ENCODE data around the gene BEST3. TPM values are rescaled to one million over a fixed set of nuclear protein-coding genes. Genes with fewer than 3 reads are reported as not detected.
"Not testable (repeated sequence)": the region's sequence is repeated elsewhere in the genome, so short reads cannot be mapped to it uniquely, and the experiment has no call there.

BEST3 gene
- total RNA-seq, 1 donor from 2014 or later: not detected

DNA sequence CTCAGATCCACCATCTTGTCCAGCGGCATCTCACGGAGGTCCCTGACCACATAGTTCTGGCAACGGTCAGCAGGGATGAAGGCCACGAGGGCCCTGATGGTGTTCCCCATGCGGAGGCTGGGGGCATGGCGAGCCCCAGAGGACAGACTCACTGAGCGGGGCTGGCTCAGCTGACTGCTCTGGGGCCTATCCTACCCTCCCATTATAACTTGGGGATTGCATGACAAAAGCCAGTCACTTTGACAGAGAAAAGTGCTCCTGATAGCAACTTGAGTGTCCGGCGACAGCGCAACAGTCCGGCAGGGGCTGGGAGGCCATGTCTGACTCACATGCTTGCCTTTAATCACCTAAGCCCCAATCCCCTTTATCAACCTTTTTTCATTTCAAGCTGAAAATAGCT is 88.4 kb downstream of the BEST3 start, which contains the start of gene LRRC10:
Gene LRRC10 (minus strand): TSS at position 179 of the 400 bp plus-strand sequence. CDS start 69 bp downstream, at position 110.
- Mint-ChIP-seq H3K9me3 (ENCODE audit: unreplicated experiment) (peaks cover 3% of the 10 kb centered on the region), H3K36me3 (ENCODE audit: unreplicated experiment) (no peaks in the 10 kb centered on the region), H3K4me3 (ENCODE audit: unreplicated experiment) (no peak within 1 kb of the TSS), H3K27me3 (ENCODE audit: unreplicated experiment) (no peaks in the 10 kb centered on the region), H3K4me1 (ENCODE audit: low read depth, unreplicated experiment) (peaks cover 9% of the 10 kb centered on the region), H3K27ac (ENCODE audit: unreplicated experiment) (no peak within 1 kb of the TSS)
- DNase-seq: no peak
- TF ChIP-seq, protein P1, sequence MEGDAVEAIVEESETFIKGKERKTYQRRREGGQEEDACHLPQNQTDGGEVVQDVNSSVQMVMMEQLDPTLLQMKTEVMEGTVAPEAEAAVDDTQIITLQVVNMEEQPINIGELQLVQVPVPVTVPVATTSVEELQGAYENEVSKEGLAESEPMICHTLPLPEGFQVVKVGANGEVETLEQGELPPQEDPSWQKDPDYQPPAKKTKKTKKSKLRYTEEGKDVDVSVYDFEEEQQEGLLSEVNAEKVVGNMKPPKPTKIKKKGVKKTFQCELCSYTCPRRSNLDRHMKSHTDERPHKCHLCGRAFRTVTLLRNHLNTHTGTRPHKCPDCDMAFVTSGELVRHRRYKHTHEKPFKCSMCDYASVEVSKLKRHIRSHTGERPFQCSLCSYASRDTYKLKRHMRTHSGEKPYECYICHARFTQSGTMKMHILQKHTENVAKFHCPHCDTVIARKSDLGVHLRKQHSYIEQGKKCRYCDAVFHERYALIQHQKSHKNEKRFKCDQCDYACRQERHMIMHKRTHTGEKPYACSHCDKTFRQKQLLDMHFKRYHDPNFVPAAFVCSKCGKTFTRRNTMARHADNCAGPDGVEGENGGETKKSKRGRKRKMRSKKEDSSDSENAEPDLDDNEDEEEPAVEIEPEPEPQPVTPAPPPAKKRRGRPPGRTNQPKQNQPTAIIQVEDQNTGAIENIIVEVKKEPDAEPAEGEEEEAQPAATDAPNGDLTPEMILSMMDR (IDR thresholded peaks at IDR 0.05; ENCODE audit: partially characterized antibody, unreplicated experiment): no peak

DNA sequence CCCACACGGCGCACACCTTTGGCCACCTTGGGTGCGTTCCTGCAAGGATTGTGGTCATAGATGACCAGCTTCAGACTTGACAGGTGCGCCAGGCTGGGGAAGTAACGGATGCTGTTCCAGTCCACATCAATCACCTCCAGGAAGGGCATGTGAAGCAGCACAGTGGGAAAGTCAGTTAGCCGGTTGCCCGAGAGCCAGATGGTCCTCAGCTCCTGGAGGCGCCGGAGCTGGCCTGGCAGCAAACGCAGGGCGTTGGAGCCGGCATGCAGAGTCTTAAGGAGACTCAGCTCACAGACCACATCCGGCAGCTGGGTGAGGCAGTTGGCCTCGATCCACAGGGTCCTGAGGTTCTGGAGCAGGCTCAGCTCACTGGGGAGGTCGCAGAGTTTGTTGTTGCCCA is 89.0 kb downstream of the BEST3 start:
- Mint-ChIP-seq H3K9me3 (ENCODE audit: unreplicated experiment) (no peaks in the 10 kb centered on the region), H3K27me3 (ENCODE audit: unreplicated experiment) (no peaks in the 10 kb centered on the region), H3K4me3 (ENCODE audit: unreplicated experiment) (no peak overlapping the region), H3K36me3 (ENCODE audit: unreplicated experiment) (no peaks in the 10 kb centered on the region), H3K27ac (ENCODE audit: unreplicated experiment) (no peak overlapping the region), H3K4me1 (ENCODE audit: low read depth, unreplicated experiment) (peaks cover 5% of the 10 kb centered on the region)
- DNase-seq: no peak
- TF ChIP-seq, protein P1 (IDR thresholded peaks at IDR 0.05; ENCODE audit: partially characterized antibody, unreplicated experiment): no peak

DNA sequence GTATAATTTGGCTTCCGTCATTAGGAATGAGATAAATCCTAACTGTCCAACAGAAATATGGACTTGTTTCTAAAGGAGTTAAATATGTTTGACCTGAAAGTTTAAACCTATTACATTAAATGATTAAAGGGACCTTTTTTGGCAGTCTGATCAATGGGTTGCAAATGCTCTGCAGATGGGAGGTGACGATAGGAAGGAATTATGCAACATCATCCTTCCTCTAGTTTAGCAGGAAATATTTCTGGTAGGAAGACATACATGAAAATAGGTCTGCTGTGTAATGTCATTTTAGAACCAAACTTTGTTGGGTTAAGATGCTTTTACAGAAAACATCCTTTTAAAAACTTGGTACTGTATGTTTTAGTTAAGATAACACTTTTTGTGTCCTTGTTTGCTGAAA is 91.0 kb downstream of the BEST3 start:
- H3K4me3 Mint-ChIP-seq (ENCODE audit: unreplicated experiment): no peak overlapping the region
- H3K36me3 Mint-ChIP-seq (ENCODE audit: unreplicated experiment): no peaks in the 10 kb centered on the region
- no peak overlapping the region for H3K27ac Mint-ChIP-seq (ENCODE audit: unreplicated experiment)
- peaks cover 7% of the 10 kb centered on the region for H3K4me1 Mint-ChIP-seq (ENCODE audit: low read depth, unreplicated experiment)
- DNase-seq: no peak
- H3K27me3 Mint-ChIP-seq (ENCODE audit: unreplicated experiment): no peaks in the 10 kb centered on the region
- TF ChIP-seq, protein P1 (IDR thresholded peaks at IDR 0.05; ENCODE audit: partially characterized antibody, unreplicated experiment): no peak
- H3K9me3 Mint-ChIP-seq (ENCODE audit: unreplicated experiment): no peaks in the 10 kb centered on the region

DNA sequence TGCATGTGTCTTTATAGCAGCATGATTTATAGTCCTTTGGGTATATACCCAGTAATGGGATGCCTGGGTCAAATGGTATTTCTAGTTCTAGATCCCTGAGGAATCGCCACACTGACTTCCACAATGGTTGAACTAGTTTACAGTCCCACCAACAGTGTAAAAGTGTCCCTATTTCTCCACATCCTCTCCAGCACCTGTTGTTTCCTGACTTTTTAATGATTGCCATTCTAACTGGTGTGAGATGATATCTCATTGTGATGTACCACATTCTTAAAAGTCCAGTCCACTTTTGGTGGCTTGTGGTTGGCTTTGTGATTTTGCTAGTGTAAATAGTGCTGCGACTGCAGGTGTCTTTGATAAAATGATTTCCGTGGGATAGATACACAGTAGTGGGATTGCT is 94.8 kb downstream of the BEST3 start:
- not testable (repeated sequence) for H3K4me1 Mint-ChIP-seq (ENCODE audit: low read depth, unreplicated experiment); H3K27ac Mint-ChIP-seq (ENCODE audit: unreplicated experiment); H3K4me3 Mint-ChIP-seq (ENCODE audit: unreplicated experiment); H3K9me3 Mint-ChIP-seq (ENCODE audit: unreplicated experiment); DNase-seq; H3K36me3 Mint-ChIP-seq (ENCODE audit: unreplicated experiment); H3K27me3 Mint-ChIP-seq (ENCODE audit: unreplicated experiment)

Other genes starting within 250 kb of the BEST3 start
- gene FRS2, start 228.9 kb downstream of the BEST3 start, total RNA-seq (ENCODE audit: unreplicated experiment): 26.7 TPM
- 298 TPM for gene CCT2, start 113.8 kb downstream of the BEST3 start, total RNA-seq (ENCODE audit: unreplicated experiment)
- not detected for gene LRRC10, start 88.4 kb downstream of the BEST3 start, total RNA-seq (ENCODE audit: unreplicated experiment)
- gene RAB3IP, start 39.6 kb upstream of the BEST3 start, total RNA-seq (ENCODE audit: unreplicated experiment): 18.2 TPM
- gene MYRFL, start 125.9 kb upstream of the BEST3 start, total RNA-seq (ENCODE audit: unreplicated experiment): not detected